Smooth muscle cell (in vitro differentiated cells): Measurements from ENCODE around the gene SIPA1L3. TPM values are rescaled to one million over a fixed set of nuclear protein-coding genes. Genes with fewer than 3 reads are reported as not detected.

Source experiments
- DNase-seq: peaks from one replicate; lab custom pipeline; 2025; ENCODE audit not compliant: unreplicated experiment; lab: John Stamatoyannopoulos, UW
- H2AFZ ChIP-seq: fragments of 200-600 bp; sonication (generic); 2 replicates; pipeline ENCODE4 v1.6.0; 2016; ENCODE audit warnings: antibody characterized with exemption, low read depth, mild to moderate bottlenecking
- H3F3A ChIP-seq: fragments of 200-600 bp; sonication (generic); 2 replicates; pipeline ENCODE4 v1.6.0; 2017; ENCODE audit warnings: antibody characterized with exemption, low read depth
- H3K27ac ChIP-seq: fragments of 200-600 bp; sonication (generic); 2 replicates; pipeline ENCODE4 v1.5.1; 2016; ENCODE audit warnings: low read depth, mild to moderate bottlenecking
- H3K27me3 ChIP-seq: fragments of 200-600 bp; sonication (generic); 2 replicates; pipeline ENCODE4 v1.6.1; 2016; ENCODE audit warnings: low read depth, mild to moderate bottlenecking
- H3K36me3 ChIP-seq: fragments of 200-600 bp; sonication (generic); 2 replicates; pipeline ENCODE4 v1.5.1; 2016; ENCODE audit warnings: low read depth
- H3K4me1 ChIP-seq: fragments of 200-600 bp; sonication (generic); 2 replicates; pipeline ENCODE4 v1.5.1; 2016; ENCODE audit warnings: low read depth
- H3K4me2 ChIP-seq: fragments of 200-600 bp; sonication (generic); 2 replicates; pipeline ENCODE4 v1.6.0; 2016; ENCODE audit warnings: mild to moderate bottlenecking
- H3K4me3 ChIP-seq: fragments of 200-600 bp; sonication (generic); 2 replicates; pipeline ENCODE4 v1.5.1; 2016; ENCODE audit warnings: mild to moderate bottlenecking
- H3K79me2 ChIP-seq: fragments of 200-600 bp; sonication (generic); 2 replicates; pipeline ENCODE4 v1.6.0; 2016; ENCODE audit warnings: low read depth, mild to moderate bottlenecking
- H3K9ac ChIP-seq: fragments of 200-600 bp; sonication (generic); 2 replicates; pipeline ENCODE4 v1.6.0; 2016; ENCODE audit warnings: low read depth
- H3K9me3 ChIP-seq: fragments of 200-600 bp; sonication (generic); replicated peaks from 2 replicates; pipeline ENCODE4 v1.5.1; 2016; ENCODE audit warnings: low read depth
- H4K20me1 ChIP-seq: fragments of 200-600 bp; sonication (generic); 2 replicates; pipeline ENCODE4 v1.6.0; 2016; ENCODE audit warnings: low read depth
- CTCF ChIP-seq: fragments of 200-600 bp; sonication (generic); IDR thresholded peaks from 2 replicates; pipeline ENCODE4 v1.5.1; 2017; ENCODE audit warnings: borderline replicate concordance, mild to moderate bottlenecking, antibody characterized with exemption; ENCODE audit not compliant: insufficient read depth, poor library complexity, severe bottlenecking
- WGBS: methylation state at CpG from one replicate; pipeline ENCODE4 v1.1.7; 2016; ENCODE audit warnings: low lambda C conversion rate; 5-methylcytosine and 5-hydroxymethylcytosine counted together
- polyA plus RNA-seq: library from polyadenylated mRNA; unstranded; fragments of >200 nt; fragmentation: Nextera tagmentation; extraction: Ambion mirVana; gene quantifications from 2 replicates; pipeline ENCODE4 v1.2.1, GENCODE V29; 2016
- total RNA-seq: library from RNA; depleted of rRNA; stranded (reverse); fragments of >200 nt; gene quantifications from 2 replicates; pipeline ENCODE4 v1.2.3, GENCODE V29; 2014

SIPA1L3 gene
- total and polyA plus RNA-seq, 2 experiments from 2014 or later, result 6.5 to 7.6 TPM

- no peak overlapping the region for H3K27ac ChIP-seq
- WGBS, result 76% methylated on average over 4 of the region's 4 CpGs
Measured at GRCh38 chr19:38032151-38032550, 125.1 kb downstream of the SIPA1L3 start.

GRCh38 chr19:38032951-38033350, 125.9 kb downstream of the SIPA1L3 start:
- H3K4me1 ChIP-seq, result no peaks in the 10 kb centered on the region
- H3K27me3 ChIP-seq, result no peaks in the 10 kb centered on the region
- H4K20me1 ChIP-seq, result peaks cover 11% of the 10 kb centered on the region
- no peak overlapping the region for H3K27ac ChIP-seq
- H2AFZ ChIP-seq, result no peak overlapping the region
- H3K4me2 ChIP-seq, result no peak overlapping the region
- no peaks in the 10 kb centered on the region for H3K36me3 ChIP-seq
- no peaks in the 10 kb centered on the region for H3K9me3 ChIP-seq
- no peak overlapping the region for H3K4me3 ChIP-seq
- no peak for TF ChIP-seq CTCF
- no peaks in the 10 kb centered on the region for H3K79me2 ChIP-seq
- WGBS, result 96% methylated on average over 5 of the region's 5 CpGs
- no peaks in the 10 kb centered on the region for H3F3A ChIP-seq
- no peak overlapping the region for H3K9ac ChIP-seq
- DNase-seq, result no peak

More at GRCh38 chr19:38032151-38032550, 125.1 kb downstream of the SIPA1L3 start:
- Histone ChIP-seq H4K20me1 (peaks cover 11% of the 10 kb centered on the region), H3K4me1 (no peaks in the 10 kb centered on the region), H3K79me2 (no peaks in the 10 kb centered on the region), H3K9ac (no peak overlapping the region), H3K36me3 (no peaks in the 10 kb centered on the region), H2AFZ (no peak overlapping the region), H3K4me3 (no peak overlapping the region), H3K9me3 (no peaks in the 10 kb centered on the region), H3F3A (no peaks in the 10 kb centered on the region), H3K4me2 (no peak overlapping the region), H3K27me3 (no peaks in the 10 kb centered on the region)
- TF ChIP-seq CTCF, result no peak
- no peak for DNase-seq

- WGBS, result 82% methylated on average over 17 of the region's 17 CpGs
- H3K9me3 ChIP-seq, result no peaks in the 10 kb centered on the region
- H3K79me2 ChIP-seq, result no peaks in the 10 kb centered on the region
- H3K4me3 ChIP-seq, result no peak overlapping the region
- TF ChIP-seq CTCF, result no peak
- no peak overlapping the region for H3K27ac ChIP-seq
- H3K36me3 ChIP-seq, result no peaks in the 10 kb centered on the region
- no peak overlapping the region for H2AFZ ChIP-seq
- no peaks in the 10 kb centered on the region for H3K27me3 ChIP-seq
- no peak overlapping the region for H3K9ac ChIP-seq
- no peaks in the 10 kb centered on the region for H3K4me1 ChIP-seq
- H4K20me1 ChIP-seq, result peaks cover 11% of the 10 kb centered on the region
- no peaks in the 10 kb centered on the region for H3F3A ChIP-seq
- no peak overlapping the region for H3K4me2 ChIP-seq
- DNase-seq, result no peak
Measured at GRCh38 chr19:38033658-38034491, 126.9 kb downstream of the SIPA1L3 start.

DNA sequence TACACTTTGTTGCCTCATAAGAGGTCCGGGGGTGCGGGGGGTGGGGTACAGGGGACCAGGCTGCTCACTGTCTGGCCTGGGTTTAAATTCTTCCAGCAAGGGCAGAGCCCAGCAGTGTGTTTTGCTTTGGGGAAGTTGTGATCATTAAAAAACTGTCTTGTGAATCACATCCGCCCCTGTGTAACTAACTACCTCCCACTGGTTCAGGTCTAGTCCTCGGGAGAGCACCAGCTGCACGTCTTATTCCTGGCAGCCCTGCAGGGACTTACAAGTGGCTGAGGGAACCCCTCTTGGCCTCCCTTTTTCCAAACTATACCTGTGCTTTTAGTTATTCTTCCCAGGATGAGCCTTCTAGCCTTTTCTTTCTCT, 127.5 kb downstream of the SIPA1L3 start:
- 95% methylated on average over 5 of the region's 5 CpGs for WGBS
- no peak for DNase-seq

More for the DNA sequence above, 127.5 kb downstream of the SIPA1L3 start:
- Histone ChIP-seq H4K20me1 (peaks cover 11% of the 10 kb centered on the region), H3K27ac (no peak overlapping the region), H3K79me2 (no peaks in the 10 kb centered on the region), H3K9me3 (no peaks in the 10 kb centered on the region), H3K36me3 (no peaks in the 10 kb centered on the region), H3K4me1 (no peaks in the 10 kb centered on the region), H3K4me3 (no peak overlapping the region), H3K4me2 (no peak overlapping the region), H2AFZ (no peak overlapping the region), H3K9ac (no peak overlapping the region), H3K27me3 (no peaks in the 10 kb centered on the region), H3F3A (no peaks in the 10 kb centered on the region)
- no peak for TF ChIP-seq CTCF
